Activated CD4-positive, alpha-beta T cell treated with anti-CD3 and anti-CD28 coated beads, Interleukin-2, amount 50 U/mL, for 24 hours (primary cell): ENCODE measurements around the gene TNIK.

ENCODE experiments used
- DNase-seq, 2 donors: peaks; one replicate each; pipeline ENCODE4 v3.0.0-alpha.2; 2020; ENCODE audit warnings: low read depth in 1 of 2, low spot score in 1 of 2

The TNIK gene

DNA sequence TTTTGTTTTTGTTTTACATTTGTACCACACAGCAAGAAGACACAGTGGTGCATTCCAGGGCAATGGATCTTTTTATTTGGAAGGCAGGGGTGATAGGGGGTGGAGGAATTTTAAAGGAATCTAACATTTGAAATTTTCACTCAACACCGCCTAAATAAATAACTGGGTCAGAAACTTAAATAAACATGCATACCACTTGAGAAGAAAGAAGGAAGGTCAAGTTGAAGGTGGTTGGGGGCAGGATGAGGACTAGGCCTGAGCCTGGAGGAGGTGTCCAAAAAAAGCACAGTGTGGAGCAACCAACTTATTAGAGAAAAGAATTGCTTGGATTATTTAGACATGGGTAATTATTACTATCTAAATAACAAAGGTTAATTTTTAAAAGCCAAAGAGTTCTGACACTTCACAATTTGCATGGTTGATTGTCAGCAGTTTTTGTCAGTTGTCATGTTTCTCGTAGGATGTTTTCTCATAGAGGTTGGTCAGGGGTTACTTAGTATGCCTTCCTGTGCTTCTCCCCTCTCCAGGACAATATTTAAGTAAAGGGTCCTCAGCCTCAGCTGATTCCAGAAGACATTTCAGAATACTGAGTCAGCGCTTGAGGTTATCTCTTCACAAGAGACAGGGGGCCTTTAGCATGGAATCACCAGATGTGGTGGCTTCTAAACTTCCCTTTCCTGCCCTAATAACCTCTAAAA lies 260.0 kb downstream of the TNIK start:
- no peak for DNase-seq

DNA sequence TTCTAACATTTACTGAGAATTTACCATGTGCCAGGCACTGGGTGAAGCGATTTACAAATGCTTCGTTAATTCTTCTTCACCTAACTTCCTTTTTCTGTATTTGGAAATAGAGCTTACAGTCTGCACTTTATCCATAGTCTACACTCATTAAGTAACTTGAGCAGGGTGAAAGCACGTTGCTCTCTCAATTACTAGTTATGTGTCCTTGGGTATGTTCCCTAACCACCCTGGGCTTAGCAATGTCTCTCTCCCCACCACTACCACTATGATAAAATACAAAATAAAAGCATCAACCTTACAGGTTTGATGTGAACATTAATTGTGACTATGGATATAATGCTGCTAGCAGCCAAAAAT lies 260.8 kb downstream of the TNIK start:
- no peak for DNase-seq

DNA sequence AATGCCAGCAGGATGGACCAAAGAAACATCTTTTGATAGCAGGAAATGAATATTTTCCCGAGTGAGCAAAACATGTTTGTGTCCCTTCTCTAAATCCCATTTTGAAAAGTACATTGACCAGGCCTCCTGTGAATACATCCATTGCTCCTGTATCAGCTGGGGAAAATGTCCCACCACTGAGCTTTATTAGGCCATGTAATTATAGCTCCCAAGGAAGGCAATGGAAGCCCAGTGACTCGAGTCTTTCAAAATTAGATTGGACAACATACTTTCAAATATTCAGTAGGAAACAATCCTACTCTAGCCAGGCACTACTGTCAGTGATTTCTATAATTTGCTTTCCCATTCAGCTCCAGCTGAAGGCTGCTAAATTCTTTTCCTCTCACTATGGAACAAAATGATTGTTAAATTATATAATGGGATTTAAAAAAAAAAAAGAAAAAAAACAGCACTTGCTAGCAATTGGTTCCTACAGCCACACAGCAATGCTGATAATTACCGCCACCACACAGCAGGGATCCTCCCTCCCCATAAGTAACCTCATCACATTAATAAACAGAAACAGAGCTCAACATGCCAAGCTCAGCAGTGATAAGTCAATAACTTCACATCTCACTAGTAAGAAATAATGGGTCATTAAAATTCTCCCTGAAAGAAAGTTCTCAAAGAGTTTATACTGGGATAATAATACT lies 261.3 kb downstream of the TNIK start:
- DNase-seq = no peak

DNA sequence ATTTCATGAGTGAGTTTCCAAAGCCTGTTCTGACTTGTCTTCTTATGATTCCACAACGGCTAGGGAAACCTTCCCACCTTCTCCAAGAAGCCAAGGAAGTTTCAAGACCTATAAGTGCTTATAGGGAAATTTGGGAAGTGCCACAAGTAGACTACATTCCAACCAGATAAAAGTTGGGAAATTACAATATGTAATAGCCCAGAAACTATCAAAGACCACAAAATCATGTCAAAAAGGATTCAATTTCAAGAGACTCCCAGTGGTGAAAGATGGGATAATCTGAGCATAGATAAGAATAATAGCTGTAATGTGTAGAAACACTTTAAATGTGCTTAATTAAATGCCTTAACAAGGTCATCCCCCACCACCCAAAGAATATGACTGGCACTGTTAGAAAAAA lies 264.5 kb downstream of the TNIK start:
- no peak for DNase-seq

DNA sequence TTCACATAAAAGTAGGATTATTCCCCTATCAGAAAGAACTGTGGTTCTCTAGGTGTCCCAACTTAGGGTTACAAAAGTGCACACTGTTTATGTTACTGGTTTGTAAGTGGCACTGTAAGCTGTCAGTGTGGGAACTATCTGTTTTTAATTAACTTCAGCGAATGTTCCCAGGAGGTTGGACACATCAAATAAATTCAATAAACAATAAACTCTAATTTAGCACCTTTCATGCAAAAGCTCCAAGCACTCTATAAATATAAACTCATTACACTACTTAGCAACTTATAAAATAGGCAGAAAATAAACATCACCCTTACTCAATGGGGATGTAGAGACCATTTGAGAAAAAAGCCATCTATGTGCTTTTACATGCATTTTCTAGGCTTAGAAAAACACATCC lies 265.2 kb downstream of the TNIK start:
- DNase-seq = no peak

DNA sequence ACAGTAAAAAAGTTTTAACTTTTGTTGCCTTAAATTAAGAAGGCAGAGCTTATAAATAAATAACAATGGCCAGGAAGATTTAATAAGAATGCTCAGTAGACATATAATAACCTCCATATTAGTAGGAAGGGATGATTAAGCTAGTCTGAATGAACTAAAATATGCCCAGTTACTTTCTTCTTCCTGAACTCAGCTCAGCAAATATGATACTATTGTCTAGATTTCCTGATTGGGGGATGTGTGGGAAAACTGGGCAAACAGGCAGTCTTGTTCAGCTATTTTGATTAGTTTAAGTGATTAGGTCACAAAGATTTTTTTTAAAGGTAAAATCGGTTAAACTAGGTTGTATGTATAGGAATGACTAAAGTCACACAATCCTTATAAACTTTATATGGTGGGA lies 266.5 kb downstream of the TNIK start:
- DNase-seq = no peak

DNA sequence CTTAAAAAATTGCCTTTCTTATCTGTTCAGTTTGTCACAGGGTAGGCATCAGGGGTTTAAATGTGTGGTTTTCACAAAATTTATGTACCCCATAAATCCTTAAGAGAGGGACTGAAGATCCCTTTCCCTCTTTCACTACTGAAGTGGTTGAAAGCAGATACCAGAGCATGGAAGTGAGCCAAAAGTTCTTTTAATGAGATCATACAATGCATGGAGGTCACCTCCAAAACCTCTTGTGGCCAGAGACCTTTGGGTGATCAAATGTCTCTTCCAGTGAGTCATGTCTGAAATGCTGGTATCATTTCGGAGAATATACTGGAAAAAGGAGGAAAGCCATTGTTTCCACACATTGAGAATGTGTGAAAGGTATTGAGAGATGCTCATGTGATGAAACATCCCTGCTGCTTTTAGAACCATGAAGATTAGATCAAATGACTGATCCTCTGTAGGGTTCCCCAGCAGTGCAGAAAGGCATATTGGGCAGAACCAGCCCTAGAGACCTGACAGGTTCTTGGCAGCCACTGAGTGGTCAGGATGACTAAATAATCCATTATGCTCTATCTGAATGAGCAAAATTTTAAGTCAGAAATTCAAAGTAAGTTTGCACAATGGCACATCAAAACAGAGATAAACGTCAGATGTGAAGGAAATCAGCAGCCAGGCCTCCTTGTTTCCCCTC lies 267.9 kb downstream of the TNIK start:
- DNase-seq = no peak

DNA sequence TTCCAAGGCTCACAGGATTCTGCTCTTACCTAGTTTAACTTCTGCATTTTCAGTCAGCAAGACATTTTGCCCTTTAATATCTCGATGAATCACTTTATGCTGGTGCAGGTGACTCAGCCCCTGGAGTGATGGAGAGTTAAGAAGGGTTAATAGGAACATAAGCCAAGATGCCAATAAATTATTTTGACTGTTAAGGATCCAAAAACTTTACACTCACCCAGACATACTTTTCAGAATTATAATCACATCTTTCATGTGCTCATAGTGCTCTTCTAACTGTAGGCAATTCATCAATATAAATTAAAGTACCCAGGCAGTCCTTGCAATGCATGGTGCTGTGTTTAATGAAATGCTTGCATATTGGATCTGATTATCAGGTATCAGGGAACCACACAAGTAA lies 269.5 kb downstream of the TNIK start:
- no peak for DNase-seq

DNA sequence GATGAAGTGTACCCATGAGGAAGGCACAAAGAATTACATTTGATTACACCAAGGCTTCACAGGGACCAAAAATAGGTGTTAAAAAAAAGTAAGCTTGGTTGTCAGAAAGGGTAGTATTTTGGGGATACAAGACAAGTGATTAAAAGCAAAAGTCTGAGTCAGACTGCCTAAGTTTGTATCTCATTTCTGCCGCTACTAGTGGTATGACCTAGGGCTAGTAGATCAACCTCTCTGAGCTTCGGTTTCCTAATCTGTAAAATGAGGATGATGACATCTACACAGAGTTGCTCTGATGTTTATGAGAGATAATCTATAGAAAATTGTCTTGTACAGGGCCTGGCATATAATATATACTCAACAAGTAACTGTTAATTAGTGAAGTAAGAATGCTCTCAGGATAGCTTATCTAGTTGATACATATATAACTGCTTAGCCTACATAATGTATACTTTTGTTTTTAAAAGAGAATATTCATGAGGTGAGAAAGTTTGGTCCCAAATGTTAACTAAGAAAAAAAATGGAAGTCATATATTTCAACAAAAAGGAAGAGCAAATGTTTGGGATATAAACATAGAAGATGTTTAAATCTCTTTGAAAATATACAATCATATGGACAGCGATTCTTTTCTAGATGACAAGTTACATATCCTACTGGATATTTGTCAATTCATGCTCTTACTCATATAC lies 270.7 kb downstream of the TNIK start:
- DNase-seq = no peak

DNA sequence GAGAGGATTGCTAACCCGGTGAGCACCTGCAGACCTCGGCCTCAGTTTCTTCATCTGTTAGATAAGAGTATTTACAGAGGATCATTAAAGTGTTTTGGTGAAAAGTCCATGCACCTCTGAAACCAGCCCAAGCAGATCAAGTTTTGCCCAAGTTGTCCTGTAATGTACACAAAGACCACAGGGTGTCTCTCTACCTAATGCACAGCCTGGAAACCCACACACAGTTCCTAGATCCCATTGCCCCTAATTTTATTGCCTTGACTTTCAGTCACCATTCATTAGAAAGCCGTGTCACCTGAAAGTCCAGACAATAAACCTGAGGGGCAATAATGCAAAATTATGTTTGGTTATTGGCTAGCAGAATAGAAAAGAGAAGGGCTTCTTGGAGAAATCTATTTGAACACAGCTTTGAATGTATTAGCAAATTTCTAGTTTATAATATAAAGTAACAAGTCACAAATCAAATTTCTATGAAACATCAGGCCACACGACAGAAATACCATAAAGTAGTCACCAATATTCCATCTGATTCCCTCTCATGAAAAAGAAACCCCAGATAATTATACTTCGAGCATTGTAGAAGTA lies 272.4 kb downstream of the TNIK start:
- no peak for DNase-seq

DNA sequence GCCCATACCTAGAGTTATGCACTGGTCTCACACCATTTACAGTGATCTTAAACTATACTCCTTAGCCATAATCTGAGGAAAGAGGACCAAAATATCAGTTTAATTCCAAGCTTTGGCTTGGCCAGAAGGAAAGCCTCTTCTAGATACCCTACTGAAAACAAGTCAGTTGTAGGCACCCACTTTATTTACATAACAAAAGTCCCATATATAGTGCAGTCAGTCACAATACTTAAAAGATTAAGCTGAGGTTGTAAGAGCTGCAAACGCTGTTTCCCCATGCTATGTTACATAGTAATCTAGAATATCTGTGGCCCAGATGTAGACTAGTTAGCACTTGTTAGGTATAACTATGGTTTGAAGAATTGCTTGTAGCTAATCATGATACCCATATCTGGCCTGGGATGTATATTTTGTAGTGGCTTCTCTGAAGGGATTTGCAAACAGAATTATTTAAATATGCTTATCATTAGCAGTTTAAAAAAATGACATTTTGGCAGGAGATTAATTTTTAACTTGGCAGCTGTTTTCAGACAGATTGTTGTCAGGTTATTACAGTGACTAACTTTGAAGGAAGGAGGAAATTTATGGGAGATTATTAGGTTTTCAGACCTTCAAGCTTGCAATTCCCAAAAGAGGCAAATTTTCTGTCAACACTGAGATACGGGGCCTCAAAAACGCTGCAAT lies 273.2 kb downstream of the TNIK start:
- no peak for DNase-seq

DNA sequence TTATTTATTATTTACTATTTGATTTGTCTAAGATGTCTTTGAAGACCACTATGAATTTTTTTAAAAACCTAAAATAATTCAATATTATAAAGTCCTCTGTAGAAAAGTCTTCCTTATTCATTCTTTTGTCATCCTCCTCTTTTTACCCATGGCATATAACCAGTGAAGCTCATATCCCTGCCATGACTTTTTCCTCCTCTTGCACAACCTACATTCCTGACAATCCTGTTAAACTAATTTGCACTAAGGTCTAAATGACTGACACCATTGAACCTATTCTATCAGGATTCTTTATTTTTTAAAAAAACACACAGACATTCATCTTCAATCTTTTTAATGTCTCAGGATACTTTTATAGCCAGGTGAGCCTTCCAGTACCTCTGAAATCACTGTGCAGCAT lies 273.8 kb downstream of the TNIK start:
- DNase-seq = no peak

DNA sequence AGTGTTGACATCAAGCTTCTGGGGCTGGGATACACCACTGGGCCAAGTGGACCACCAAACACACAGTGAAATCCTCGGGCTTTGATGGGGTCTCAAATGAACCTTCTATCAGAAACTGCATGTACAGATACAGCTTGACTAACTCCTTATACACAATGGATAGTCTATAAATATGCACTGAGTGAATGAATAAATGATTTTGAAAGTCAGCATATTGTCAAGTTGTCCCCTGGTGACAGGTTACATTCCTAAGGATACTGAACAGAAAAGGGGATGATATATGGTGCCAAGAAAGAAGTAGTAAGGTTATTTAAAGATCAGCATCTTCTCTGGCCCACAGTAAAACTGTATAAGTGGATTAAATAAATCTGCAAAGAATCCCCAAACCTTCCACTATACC lies 274.2 kb downstream of the TNIK start:
- DNase-seq = no peak

DNA sequence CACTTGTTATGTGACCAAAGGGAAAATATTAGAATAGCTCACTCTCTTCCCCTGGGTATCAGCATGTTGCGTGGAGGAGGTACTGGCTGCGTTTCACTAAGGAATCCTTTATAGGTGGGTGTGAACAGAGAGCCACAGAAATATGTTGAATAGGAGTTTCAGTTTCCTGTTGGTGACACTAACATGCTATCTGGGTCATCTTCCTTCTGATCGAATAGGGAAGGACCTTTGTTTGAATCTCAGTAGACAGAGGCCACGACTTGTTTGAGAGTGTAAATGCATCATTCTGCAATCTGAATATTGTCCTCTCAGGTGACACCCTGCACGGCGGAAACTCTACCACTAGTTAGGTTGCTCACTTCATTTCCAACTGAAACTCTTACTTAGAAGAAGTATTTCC lies 275.8 kb downstream of the TNIK start:
- DNase-seq = no peak

DNA sequence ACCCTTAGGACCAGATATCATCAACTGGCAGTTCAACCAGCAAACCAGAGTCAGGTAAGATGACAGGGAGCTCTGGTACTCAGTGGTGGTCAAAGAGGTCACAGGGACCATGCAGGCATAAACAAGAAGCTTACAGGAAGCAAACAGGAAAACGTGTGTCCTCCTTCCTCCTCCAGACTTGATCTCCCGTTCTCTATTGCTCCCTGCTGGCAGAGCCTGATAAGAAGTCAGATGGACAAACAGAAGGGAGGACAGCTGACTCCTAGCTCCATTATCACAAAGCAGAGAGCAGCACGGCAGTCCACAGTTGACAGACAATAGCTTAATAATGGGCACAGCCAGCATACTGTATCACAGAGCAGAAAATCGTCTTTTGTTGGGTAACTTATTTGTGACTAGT lies 277.2 kb downstream of the TNIK start:
- no peak for DNase-seq

DNA sequence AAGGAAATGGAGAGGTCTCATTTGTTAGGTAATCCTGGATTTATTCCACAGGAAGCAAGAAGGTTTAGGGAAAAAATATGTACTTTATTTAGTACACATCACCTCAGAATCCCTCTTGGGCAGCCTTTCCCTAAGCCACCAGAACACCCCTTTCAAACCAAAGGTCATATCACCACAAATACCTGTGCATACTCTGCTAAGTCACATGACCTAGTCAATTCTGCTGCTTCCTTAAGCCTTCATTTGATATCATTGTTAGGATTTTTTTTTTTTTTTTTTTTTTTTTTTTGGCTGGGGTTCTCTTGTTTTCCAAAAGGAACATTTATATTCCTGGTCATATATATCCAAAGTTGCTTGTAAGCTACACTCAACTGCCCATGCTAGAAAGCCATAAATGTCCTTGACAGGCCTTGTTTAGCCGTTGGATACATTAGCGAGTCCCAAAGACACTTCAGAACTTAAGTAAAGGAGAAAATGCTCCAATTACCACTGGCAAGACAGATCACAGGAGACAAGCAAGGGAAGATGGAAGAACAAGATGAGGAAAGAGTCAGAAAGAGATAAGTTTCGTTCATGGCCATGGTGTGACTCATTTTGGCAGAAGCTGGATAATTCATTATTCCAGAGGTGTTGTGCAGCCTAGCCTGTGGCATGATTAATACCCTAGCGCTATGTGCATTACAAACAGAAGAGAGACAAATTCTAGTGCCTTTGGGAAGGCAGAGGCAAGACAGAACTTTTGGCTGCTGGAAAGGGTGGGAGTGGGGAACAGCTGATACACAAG lies 278.1 kb downstream of the TNIK start:
- no peak for DNase-seq

DNA sequence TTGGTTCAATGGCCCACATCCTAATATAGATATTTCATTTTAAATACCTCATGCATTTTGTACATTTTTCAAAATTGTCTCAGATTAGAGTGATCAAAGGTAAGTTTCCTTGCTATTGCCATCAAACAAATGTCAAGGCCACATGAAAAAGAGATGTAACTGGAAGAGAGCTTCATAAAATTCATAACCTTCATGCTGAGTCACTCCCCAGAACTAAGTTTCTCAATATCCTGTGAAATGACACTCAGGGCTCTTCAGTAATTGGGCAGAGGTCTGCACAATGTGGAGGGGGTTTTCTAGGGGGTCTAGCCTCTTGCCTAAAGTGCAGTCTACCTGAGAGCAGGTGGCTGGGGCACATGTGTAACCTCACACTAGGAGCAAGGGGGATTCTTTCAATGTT lies 281.5 kb downstream of the TNIK start:
- DNase-seq = no peak

DNA sequence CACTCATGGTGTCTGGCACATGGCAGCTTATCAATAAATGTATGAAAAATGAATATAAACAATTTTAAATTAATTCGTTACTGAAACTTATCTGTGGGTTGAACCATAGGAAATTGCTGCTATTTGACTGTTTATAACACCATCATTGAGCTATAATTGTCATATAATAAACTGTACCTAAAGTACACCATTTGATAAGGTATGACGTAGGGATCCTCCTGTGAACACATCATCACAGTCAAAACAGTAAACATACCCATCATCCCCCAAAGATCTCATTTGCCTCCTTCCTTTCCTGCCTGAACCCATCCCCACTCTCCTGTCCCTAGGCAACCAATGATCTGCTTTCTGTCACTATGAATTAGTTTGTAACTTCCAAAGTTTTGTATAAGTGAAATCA lies 282.7 kb downstream of the TNIK start:
- DNase-seq = no peak

DNA sequence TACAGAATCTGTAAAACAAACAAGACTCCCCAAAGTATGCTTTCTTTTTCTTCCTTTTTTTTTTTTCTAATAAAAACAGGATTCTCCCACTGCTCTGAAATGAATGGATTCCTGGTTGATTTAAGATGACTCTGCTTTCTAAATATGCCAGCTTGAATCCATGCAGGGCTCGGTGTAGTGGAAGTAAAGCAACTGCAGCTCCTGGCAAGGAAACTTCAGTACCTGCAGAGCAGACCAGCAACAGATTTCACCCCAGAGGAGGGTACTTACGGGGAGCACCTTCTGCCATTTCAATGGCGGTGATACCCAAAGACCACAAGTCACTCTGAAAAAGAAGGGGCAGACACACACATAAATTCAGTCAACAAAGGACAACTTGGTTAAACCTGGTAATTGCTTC lies 283.1 kb downstream of the TNIK start:
- no peak for DNase-seq

DNA sequence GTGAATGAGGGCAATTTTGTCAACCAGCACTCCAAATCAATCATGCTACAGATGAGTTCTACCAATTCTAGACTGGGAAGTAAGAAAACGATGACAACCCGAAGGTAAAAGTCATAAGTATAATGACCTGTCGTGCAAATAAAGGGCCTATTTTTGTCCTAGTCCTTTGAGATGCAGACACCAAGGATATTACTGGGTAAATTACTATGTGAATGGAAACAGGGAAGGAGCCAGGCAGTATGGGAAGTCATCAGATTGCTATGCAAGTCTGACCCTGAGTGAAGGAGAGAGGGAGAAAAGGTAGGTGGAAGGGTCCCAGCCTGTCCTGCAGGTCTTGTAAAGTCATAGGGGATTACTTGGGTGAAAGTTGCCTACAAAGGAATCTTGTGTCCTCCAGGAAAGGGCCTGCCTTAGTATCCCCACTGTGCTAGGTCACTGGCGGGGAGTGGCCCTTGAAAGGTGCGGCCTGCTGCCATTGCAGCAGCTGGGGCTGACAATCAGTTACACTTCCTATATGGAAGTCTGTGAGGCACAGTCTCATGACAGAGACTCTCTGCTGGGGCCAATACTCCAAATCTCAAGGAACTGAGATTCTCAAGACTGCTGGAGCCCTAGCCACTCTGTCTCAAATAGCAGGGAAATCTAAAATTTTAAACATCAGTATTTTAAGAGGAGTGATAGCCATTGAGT lies 283.8 kb downstream of the TNIK start:
- no peak for DNase-seq
